ENCODE data around the gene USP3.

Gene USP3

DNA sequence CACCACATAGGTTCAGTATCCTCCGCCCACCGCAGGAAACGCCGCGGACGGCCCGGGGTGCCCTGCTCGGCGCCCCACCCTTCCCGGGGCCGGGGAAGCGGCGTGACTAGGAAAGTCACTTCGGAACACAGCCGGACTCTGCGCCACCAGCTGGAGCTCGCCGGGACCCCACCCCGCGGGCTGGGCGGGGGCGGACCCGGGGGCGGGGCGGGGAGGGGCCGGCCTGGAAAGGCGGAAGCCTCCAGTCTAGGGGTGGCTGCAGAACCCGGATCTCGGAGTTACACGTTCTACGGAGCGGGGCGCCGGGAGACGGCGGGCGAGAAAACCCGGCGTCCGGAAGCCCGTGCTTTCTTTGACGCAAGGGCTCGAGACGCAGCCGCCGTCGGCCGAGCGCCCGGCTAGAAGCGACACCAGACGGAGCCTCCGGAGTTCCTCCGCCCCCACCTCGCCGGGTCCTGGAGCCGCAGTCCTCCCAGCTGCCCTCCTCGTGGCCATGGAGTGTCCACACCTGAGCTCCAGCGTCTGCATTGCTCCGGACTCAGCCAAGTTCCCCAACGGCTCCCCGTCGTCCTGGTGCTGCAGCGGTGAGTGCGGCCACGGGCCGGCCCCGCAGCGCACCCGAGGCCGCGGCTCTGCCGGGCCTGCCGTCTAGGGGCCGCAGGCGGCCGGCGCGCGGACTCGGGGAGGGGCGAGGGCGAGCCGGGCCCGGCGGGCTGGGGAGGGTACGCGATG is at the start of gene USP3:
USP3 (plus strand) TSS at position 347 of the 732 bp plus-strand sequence; CDS start at position 494, 147 bp downstream.
- no peak for TF ChIP-seq GATA2 (IDR thresholded peaks at IDR 0.05; ENCODE audit: low read depth, low read length)

GRCh38 chr15:63456258-63456657 is 48.1 kb upstream of the USP3 start:
- no peak for TF ChIP-seq GATA3 (IDR thresholded peaks at IDR 0.05; ENCODE audit: low read depth, low read length)
- TF ChIP-seq GATA2 (IDR thresholded peaks at IDR 0.05; ENCODE audit: low read depth, low read length) = no peak

- TF ChIP-seq GATA2 (IDR thresholded peaks at IDR 0.05; ENCODE audit: low read depth, low read length) (no peak), GATA3 (IDR thresholded peaks at IDR 0.05; ENCODE audit: low read depth, low read length) (no peak)
Observed at GRCh38 chr15:63457379-63457778, 47.0 kb upstream of the USP3 start.

GRCh38 chr15:63458026-63458425 is 46.4 kb upstream of the USP3 start:
- TF ChIP-seq GATA2 (IDR thresholded peaks at IDR 0.05; ENCODE audit: low read depth, low read length) (no peak), GATA3 (IDR thresholded peaks at IDR 0.05; ENCODE audit: low read depth, low read length) (no peak)

GRCh38 chr15:63458794-63459395 is 45.5 kb upstream of the USP3 start:
- TF ChIP-seq GATA3 (IDR thresholded peaks at IDR 0.05; ENCODE audit: low read depth, low read length) (no peak), GATA2 (IDR thresholded peaks at IDR 0.05; ENCODE audit: low read depth, low read length) (no peak)

GRCh38 chr15:63460210-63461155 is 43.9 kb upstream of the USP3 start:
- no peak for TF ChIP-seq GATA3 (IDR thresholded peaks at IDR 0.05; ENCODE audit: low read depth, low read length)
- no peak for TF ChIP-seq GATA2 (IDR thresholded peaks at IDR 0.05; ENCODE audit: low read depth, low read length)

DNA sequence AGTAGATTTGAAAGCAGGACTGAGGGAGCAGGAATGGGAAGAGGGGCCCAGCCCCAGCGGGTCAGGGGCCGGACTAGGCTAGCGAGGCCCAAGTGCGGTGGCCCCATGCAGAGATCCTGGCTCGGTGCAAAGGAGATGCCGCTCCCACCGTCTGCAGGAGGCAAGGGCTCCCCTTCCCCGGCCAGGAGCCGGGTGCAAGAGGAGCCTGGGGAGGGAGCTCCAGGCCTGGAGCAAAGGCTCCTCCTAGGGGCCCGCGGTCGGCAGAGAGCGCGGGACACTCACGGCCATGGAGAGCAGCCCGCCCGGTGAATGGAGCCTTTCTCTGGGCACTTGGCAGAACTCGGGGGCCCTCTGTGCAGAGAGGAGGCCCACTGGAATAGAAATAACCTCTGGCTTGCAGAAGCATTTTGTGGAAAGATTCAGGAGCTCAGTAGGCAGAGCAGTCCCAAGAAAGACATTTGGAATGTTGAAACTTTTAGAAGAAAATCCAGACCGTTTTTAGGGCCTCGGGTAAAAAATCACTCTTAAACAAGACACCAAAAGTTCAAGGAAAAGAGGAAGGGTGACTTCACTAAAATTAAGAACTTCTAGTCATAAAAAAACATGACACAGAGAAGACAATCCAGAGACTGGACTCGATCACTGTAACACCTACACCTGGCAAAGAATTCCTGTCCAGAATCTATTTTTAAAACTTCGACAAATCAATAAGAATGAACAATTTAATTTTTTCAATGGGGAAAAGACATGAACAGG is 43.0 kb upstream of the USP3 start:
- no peak for TF ChIP-seq GATA3 (IDR thresholded peaks at IDR 0.05; ENCODE audit: low read depth, low read length)
- no peak for TF ChIP-seq GATA2 (IDR thresholded peaks at IDR 0.05; ENCODE audit: low read depth, low read length)

GRCh38 chr15:63462088-63462487 is 42.3 kb upstream of the USP3 start:
- TF ChIP-seq GATA2 (IDR thresholded peaks at IDR 0.05; ENCODE audit: low read depth, low read length) (no peak), GATA3 (IDR thresholded peaks at IDR 0.05; ENCODE audit: low read depth, low read length) (no peak)

- TF ChIP-seq GATA2 (IDR thresholded peaks at IDR 0.05; ENCODE audit: low read depth, low read length) (no peak), GATA3 (IDR thresholded peaks at IDR 0.05; ENCODE audit: low read depth, low read length) (no peak)
Observed at GRCh38 chr15:63463036-63463435, 41.4 kb upstream of the USP3 start.

- TF ChIP-seq GATA3 (IDR thresholded peaks at IDR 0.05; ENCODE audit: low read depth, low read length) = no peak
- TF ChIP-seq GATA2 (IDR thresholded peaks at IDR 0.05; ENCODE audit: low read depth, low read length) = no peak
Observed at GRCh38 chr15:63463793-63464192, 40.6 kb upstream of the USP3 start.

DNA sequence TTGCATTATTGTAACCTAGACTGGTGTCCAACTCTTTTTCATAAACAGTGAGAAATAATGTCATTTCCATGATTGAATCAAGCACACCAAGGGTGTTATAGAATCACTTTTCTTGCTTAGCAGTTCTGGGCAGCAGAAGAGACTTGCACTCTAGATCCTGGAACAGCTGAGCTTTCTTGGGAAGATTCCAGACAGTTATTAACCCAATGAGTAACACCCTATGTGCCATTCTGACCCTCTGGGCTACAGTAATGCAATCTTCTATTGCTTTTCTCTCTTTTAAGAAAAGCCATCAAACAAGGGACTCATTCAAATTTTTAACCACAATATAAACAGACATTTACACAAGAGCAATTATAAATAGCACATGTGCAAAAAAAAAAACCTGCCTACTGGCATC is 39.3 kb upstream of the USP3 start:
- TF ChIP-seq GATA3 (IDR thresholded peaks at IDR 0.05; ENCODE audit: low read depth, low read length) (no peak), GATA2 (IDR thresholded peaks at IDR 0.05; ENCODE audit: low read depth, low read length) (no peak)

- TF ChIP-seq GATA3 (IDR thresholded peaks at IDR 0.05; ENCODE audit: low read depth, low read length) (no peak), GATA2 (IDR thresholded peaks at IDR 0.05; ENCODE audit: low read depth, low read length) (peak; percentile 32; the same call in 1 of the 2 replicates)
Observed at GRCh38 chr15:63466378-63467192, 37.8 kb upstream of the USP3 start.

DNA sequence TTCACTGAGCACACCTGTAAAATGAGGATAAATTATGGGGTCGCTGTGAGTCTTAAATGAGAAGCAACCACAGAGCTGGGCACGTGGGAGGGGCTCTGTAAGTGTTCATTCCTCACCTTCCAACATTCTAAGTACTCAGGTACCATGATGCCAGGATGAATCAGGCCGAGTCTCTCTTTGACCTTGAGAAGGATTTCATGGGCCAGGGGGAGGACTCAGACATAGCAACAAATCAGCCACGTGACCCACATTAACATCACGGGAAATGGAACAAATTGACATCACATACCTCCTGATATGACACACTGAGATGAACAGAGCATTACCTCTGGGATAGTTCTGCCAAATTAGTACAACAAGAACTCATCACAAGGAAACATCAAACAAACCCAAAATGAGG is 35.2 kb upstream of the USP3 start:
- TF ChIP-seq GATA3 (IDR thresholded peaks at IDR 0.05; ENCODE audit: low read depth, low read length) (no peak), GATA2 (IDR thresholded peaks at IDR 0.05; ENCODE audit: low read depth, low read length) (no peak)

All from SH-SY5Y (cell line).